Liver (tissue), 5 donors: Measurements from ENCODE around the gene KIAA0930. TPM values are rescaled to one million over a fixed set of nuclear protein-coding genes. Genes with fewer than 3 reads are reported as not detected.

Experiments
- polyA plus RNA-seq, 2 donors: library from polyadenylated mRNA; stranded (reverse) in 1 of 2; unstranded in 1 of 2; fragments of 200-250 nt in 1 of 2; fragments of >200 nt in 1 of 2; fragmentation: Nextera tagmentation in 1 of 2; extraction: Ambion mirVana in 1 of 2; gene quantifications; one replicate each; pipeline versions ENCODE4 v1.2.1 to v1.2.3, GENCODE V29; 2013 to 2015
- small RNA-seq: library from RNA; depleted of rRNA; stranded (forward); fragments of <200 nt; gene quantifications from one replicate; pipeline ENCODE3, GENCODE V24; 2014
- total RNA-seq, 2 donors: library from RNA; depleted of rRNA; stranded (reverse); fragments of >200 nt; gene quantifications; one replicate each; pipeline ENCODE4 v1.2.3, GENCODE V29; 2014
- donor health status: healthy.
- donor health status: healthy.
- donor health status: healthy.

Gene KIAA0930
- total and polyA plus RNA-seq, 4 donors: 6.1 to 30.0 (median 17.6) TPM

Small RNA genes within 50 kb of the gene (small RNA-seq; reads per million reads assigned to genes)
- gene MIR1249: 0.20 reads per million

Other genes with a start within 250 kb of the KIAA0930 start
- gene PHF21B, start 230.9 kb downstream of the KIAA0930 start, total RNA-seq: not detected
- not detected for gene PHF21B, start 230.9 kb downstream of the KIAA0930 start, polyA plus RNA-seq
- 10 to 100 TPM; 32.7 to 48.2 TPM for gene NUP50, start 77.0 kb downstream of the KIAA0930 start, total RNA-seq
- gene NUP50, start 77.0 kb downstream of the KIAA0930 start, polyA plus RNA-seq: 10 to 100 TPM in 1 of 2 donors, 1 to 10 TPM in 1; 8.7 to 17.0 TPM
- under 1 TPM in 1 of 2 donors, not detected in 1; 0.42 TPM for gene UPK3A, start 44.1 kb upstream of the KIAA0930 start, total RNA-seq
- gene UPK3A, start 44.1 kb upstream of the KIAA0930 start, polyA plus RNA-seq: not detected
- gene FAM118A, start 69.0 kb upstream of the KIAA0930 start, total RNA-seq: 10 to 100 TPM in 1 of 2 donors, 1 to 10 TPM in 1; 4.7 to 36.0 TPM
- 1 to 10 TPM; 4.9 to 6.3 TPM for gene FAM118A, start 69.0 kb upstream of the KIAA0930 start, polyA plus RNA-seq
- under 1 TPM in 1 of 2 donors, not detected in 1; 0.05 TPM for gene SMC1B, start 172.7 kb upstream of the KIAA0930 start, total RNA-seq
- gene SMC1B, start 172.7 kb upstream of the KIAA0930 start, polyA plus RNA-seq: under 1 TPM in 1 of 2 donors, not detected in 1; 0.02 TPM
- gene RIBC2, start 172.8 kb upstream of the KIAA0930 start, total RNA-seq: 1 to 10 TPM in 1 of 2 donors, not detected in 1; 1.5 TPM
- under 1 TPM in 1 of 2 donors, not detected in 1; 0.25 TPM for gene RIBC2, start 172.8 kb upstream of the KIAA0930 start, polyA plus RNA-seq